Measurements from ENCODE around the gene HPN. TPM values are rescaled to one million over a fixed set of nuclear protein-coding genes. Genes with fewer than 3 reads are reported as not detected.

HPN gene
- total and polyA plus RNA-seq, 10 donors, result 0.86 to 4.3 (median 2.2) TPM

DNA sequence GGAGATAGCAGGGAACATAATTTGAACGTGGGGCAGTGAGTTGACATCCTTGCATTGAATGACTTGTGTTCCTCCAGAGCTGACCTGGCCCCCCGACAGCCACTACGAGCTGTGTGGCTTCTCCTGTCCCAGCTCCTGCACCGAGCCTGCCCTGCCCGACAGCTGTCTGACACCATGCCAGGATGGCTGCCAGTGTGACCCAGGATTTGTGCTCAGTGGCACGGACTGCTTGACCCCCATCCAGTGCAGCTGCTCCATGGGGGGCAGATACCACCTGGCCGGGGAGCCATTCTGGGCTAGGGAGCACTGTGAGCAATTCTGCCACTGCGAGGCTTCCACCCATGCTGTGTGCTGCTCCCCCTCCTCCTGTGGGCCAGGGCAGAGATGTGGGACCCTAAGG lies 44.9 kb downstream of the HPN start:
- Histone ChIP-seq H3K27ac (peak overlapping the region; percentile 30 to 89 (median 76)), H3K9me3 (no peaks in the 10 kb centered on the region), H3K4me3 (no peak overlapping the region), H3K4me1 (peaks cover 11 to 80% (median 39%) of the 10 kb centered on the region in 6 donors), H3K27me3 (replicated peaks in 1 of 7) (peaks cover 0 to 18% (median 4%) of the 10 kb centered on the region in 7 donors), H3K36me3 (no peaks in the 10 kb centered on the region)
- WGBS, 5 donors, result 71 to 78% (median 77%) methylated on average over 2 to 8 of the region's 8 CpGs
- TF ChIP-seq POLR2AphosphoS5 (IDR thresholded peaks at IDR 0.05), result no peak
- TF ChIP-seq, protein P1, sequence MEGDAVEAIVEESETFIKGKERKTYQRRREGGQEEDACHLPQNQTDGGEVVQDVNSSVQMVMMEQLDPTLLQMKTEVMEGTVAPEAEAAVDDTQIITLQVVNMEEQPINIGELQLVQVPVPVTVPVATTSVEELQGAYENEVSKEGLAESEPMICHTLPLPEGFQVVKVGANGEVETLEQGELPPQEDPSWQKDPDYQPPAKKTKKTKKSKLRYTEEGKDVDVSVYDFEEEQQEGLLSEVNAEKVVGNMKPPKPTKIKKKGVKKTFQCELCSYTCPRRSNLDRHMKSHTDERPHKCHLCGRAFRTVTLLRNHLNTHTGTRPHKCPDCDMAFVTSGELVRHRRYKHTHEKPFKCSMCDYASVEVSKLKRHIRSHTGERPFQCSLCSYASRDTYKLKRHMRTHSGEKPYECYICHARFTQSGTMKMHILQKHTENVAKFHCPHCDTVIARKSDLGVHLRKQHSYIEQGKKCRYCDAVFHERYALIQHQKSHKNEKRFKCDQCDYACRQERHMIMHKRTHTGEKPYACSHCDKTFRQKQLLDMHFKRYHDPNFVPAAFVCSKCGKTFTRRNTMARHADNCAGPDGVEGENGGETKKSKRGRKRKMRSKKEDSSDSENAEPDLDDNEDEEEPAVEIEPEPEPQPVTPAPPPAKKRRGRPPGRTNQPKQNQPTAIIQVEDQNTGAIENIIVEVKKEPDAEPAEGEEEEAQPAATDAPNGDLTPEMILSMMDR (IDR thresholded peaks at IDR 0.05 in 8 of 11, conservative IDR thresholded peaks at IDR 0.05 in 3 of 11), result no peak
- no peak for TF ChIP-seq POLR2A (IDR thresholded peaks at IDR 0.05)
- intact Hi-C loops (cut with DNase I; ENCODE audit: low total_unique reads), result no loop called here
- peak; percentile 84 for DNase-seq

DNA sequence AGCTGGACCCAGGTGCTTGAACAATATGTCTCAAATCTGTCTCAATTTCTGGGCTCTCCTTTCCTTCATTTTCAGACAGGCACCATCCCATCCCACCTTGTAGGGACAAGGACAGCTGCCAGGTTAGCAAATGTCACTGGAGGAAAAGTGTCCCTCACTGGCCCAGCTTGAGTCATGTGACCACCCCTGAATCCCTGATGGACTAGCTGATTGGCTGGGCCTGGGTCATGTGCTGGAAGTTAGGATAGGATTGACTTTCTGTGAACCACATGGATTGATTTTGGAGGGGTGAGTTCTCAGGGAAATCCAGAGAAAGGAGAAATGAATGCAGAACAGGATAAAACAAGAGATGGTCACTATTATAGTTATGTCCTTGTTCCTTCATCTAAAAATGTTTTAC lies 45.9 kb downstream of the HPN start:
- peaks cover 0 to 18% (median 4%) of the 10 kb centered on the region in 7 donors for H3K27me3 ChIP-seq (replicated peaks in 1 of 7)
- no peak for DNase-seq
- H3K9me3 ChIP-seq, result no peaks in the 10 kb centered on the region
- no peak overlapping the region for H3K4me3 ChIP-seq
- H3K27ac ChIP-seq, result peak overlapping the region in 2 of 8 donors; percentile 78 to 89
- no peak for TF ChIP-seq POLR2A (IDR thresholded peaks at IDR 0.05)
- no peak for TF ChIP-seq POLR2AphosphoS5 (IDR thresholded peaks at IDR 0.05)
- TF ChIP-seq, protein P1 (IDR thresholded peaks at IDR 0.05 in 8 of 11, conservative IDR thresholded peaks at IDR 0.05 in 3 of 11), result no peak
- intact Hi-C loops (cut with DNase I; ENCODE audit: low total_unique reads), result no loop called here
- peaks cover 11 to 78% (median 39%) of the 10 kb centered on the region in 6 donors for H3K4me1 ChIP-seq
- no peaks in the 10 kb centered on the region for H3K36me3 ChIP-seq

DNA sequence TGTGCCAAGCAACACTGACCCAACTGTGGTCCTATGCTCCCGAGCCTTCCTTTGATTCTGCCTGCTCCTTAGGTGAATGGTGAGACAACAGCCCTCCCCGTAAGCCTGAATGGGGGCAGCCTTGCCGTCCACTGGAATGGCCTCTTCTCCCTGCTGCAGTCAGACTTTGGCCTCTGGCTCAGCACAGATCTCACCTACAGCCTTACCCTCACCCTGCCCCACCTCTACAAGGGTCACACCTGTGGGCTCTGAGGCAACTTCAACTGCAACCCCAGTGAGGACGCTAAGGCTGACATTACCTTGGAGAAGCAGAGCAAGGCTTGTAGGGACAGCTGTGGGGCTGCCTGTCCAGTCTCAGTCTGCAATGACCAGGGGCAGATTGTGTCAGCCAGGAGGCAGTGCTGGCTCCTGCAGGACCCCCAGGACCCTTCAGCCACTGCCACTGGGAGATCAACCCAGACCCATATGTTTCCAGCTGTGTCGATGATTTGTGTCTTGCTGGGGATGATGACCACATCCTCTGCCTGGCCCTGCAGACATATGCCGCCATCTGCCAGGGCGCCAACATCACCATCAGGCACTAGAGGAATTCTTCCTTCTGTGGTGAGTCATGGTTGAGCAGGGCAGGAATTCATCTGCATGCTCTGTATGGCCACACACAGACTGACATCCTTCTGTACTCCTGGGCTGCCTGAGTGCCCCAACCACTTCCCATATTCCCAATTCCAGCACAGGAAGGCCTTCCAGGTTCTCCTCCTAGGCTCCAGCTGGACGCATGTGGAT lies 46.8 kb downstream of the HPN start:
- Histone ChIP-seq H3K27me3 (replicated peaks in 1 of 7) (peaks cover 0 to 18% (median 4%) of the 10 kb centered on the region in 7 donors), H3K4me3 (no peak overlapping the region), H3K36me3 (no peaks in the 10 kb centered on the region), H3K27ac (peak overlapping the region in 1 of 8 donors; percentile 89), H3K4me1 (peaks cover 11 to 69% (median 39%) of the 10 kb centered on the region in 6 donors), H3K9me3 (no peaks in the 10 kb centered on the region)
- DNase-seq, result no peak
- TF ChIP-seq, protein P1 (IDR thresholded peaks at IDR 0.05 in 8 of 11, conservative IDR thresholded peaks at IDR 0.05 in 3 of 11), result no peak
- TF ChIP-seq POLR2A (IDR thresholded peaks at IDR 0.05) (no peak), POLR2AphosphoS5 (IDR thresholded peaks at IDR 0.05) (no peak)
- intact Hi-C loops (cut with DNase I; ENCODE audit: low total_unique reads), result no loop called here
- WGBS, 5 donors, result 65 to 91% (median 71%) methylated on average over 3 to 8 of the region's 8 CpGs

DNA sequence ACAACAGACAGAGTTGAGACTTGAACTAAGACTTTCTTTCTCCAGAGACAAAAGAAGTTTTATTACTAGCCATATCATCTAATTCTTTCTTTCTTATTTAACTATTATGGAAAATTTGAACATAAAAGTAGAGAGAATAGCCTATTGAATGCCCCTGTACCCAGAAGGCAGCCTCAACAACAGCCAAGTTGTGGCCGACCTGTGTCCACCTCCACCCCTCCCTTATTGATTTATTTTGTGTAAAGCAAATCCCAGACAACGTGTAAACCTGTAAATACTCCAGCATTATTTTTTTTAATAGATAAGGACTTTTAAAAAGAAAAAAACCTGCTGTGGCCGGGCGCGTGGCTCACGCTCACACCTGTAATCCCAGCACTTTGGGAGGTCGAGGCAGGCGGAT lies 48.0 kb downstream of the HPN start:
- Histone ChIP-seq H3K4me3 (no peak overlapping the region), H3K4me1 (peaks cover 11 to 57% (median 31%) of the 10 kb centered on the region in 6 donors), H3K36me3 (no peaks in the 10 kb centered on the region), H3K27ac (no peak overlapping the region), H3K27me3 (replicated peaks in 1 of 7) (peaks cover 0 to 18% (median 4%) of the 10 kb centered on the region in 7 donors), H3K9me3 (no peaks in the 10 kb centered on the region)
- 88 to 92% (median 91%) methylated on average over 8 of the region's 8 CpGs for WGBS, 5 donors
- no peak for DNase-seq
- intact Hi-C loops (cut with DNase I; ENCODE audit: low total_unique reads), result no loop called here
- TF ChIP-seq POLR2A (IDR thresholded peaks at IDR 0.05) (no peak), POLR2AphosphoS5 (IDR thresholded peaks at IDR 0.05) (no peak)
- TF ChIP-seq, protein P1 (IDR thresholded peaks at IDR 0.05 in 8 of 11, conservative IDR thresholded peaks at IDR 0.05 in 3 of 11), result no peak
